AG20443 (cell line): ENCODE measurements around the gene CDCP1.
"Not testable (repeated sequence)": the region's sequence is repeated elsewhere in the genome, so short reads cannot be mapped to it uniquely, and the experiment has no call there.

Experiments used
- DNase-seq: peaks from one replicate; pipeline ENCODE4 v3.0.0; 2012; ENCODE audit warnings: low spot score, mixed read lengths

The CDCP1 gene

GRCh38 chr3:45170096-45170495 lies 23.9 kb upstream of the CDCP1 start:
- no peak for DNase-seq

GRCh38 chr3:45169125-45169904 lies 23.1 kb upstream of the CDCP1 start:
- DNase-seq = no peak

GRCh38 chr3:45168451-45168850 lies 22.3 kb upstream of the CDCP1 start:
- no peak for DNase-seq

- peak; percentile 96 for DNase-seq
These were observed 21.1 kb upstream of the CDCP1 start for GRCh38 chr3:45167011-45167911.

GRCh38 chr3:45166321-45166879 lies 20.2 kb upstream of the CDCP1 start:
- DNase-seq = no peak

- DNase-seq = no peak
These were observed 19.5 kb upstream of the CDCP1 start for GRCh38 chr3:45165497-45166283.

- DNase-seq = no peak
These were observed 17.9 kb upstream of the CDCP1 start for GRCh38 chr3:45164056-45164455.

GRCh38 chr3:45163481-45163880 lies 17.3 kb upstream of the CDCP1 start:
- no peak for DNase-seq

GRCh38 chr3:45154641-45155147 lies 8.5 kb upstream of the CDCP1 start:
- peak; percentile 50 for DNase-seq

GRCh38 chr3:45153658-45154437 lies 7.7 kb upstream of the CDCP1 start:
- peak; percentile 61 for DNase-seq

- DNase-seq = no peak
These were observed 6.1 kb upstream of the CDCP1 start for GRCh38 chr3:45152307-45152706.

GRCh38 chr3:45151100-45151499 lies 4.9 kb upstream of the CDCP1 start:
- DNase-seq = no peak

GRCh38 chr3:45148921-45149320 lies 2.7 kb upstream of the CDCP1 start:
- no peak for DNase-seq

GRCh38 chr3:45145223-45145622 lies 955 bp downstream of the CDCP1 start:
- DNase-seq = no peak

- no peak for DNase-seq
These were observed 2.2 kb downstream of the CDCP1 start for GRCh38 chr3:45143673-45144671.

- DNase-seq = not testable (repeated sequence)
These were observed 5.4 kb downstream of the CDCP1 start for GRCh38 chr3:45140770-45141155.

GRCh38 chr3:45140141-45140769 lies 5.9 kb downstream of the CDCP1 start:
- DNase-seq = no peak

GRCh38 chr3:45139372-45140140 lies 6.6 kb downstream of the CDCP1 start:
- no peak for DNase-seq
